ENCODE data around the gene JOSD1.

- TF ChIP-seq CTCF (IDR thresholded peaks at IDR 0.05; ENCODE audit: low read length) (no peak), EZH2 (optimal IDR thresholded peaks at IDR 0.05; ENCODE audit: low read depth, low read length) (no peak)
Observed at GRCh38 chr22:38638216-38638615, 62.5 kb downstream of the JOSD1 start.

All from MM.1S (cell line).